Measurements from ENCODE around the gene VPS13D. TPM values are rescaled to one million over a fixed set of nuclear protein-coding genes. Genes with fewer than 3 reads are reported as not detected.
A peak's percentile ranks its signal among the peaks of the same experiment; 100 is the strongest.
"Not testable (repeated sequence)": the region's sequence is repeated elsewhere in the genome, so short reads cannot be mapped to it uniquely, and the experiment has no call there.

The VPS13D gene
- total RNA-seq, 2 experiments from 2014 or later: 32.5 to 39.9 TPM

GRCh38 chr1:12527564-12527963 is 297.7 kb downstream of the VPS13D start:
- ATAC-seq (no peak), DNase-seq (no peak)
- POLR2A ChIA-PET: interaction anchor here (1.6 kb wide), 1 partner anchor 17 kb away, joined by 4 read pairs; no protein-coding TSS in a partner anchor
- peaks cover 7% of the 10 kb centered on the region for H3K36me3 Mint-ChIP-seq (ENCODE audit: low read depth)
- peaks cover 4% of the 10 kb centered on the region for H3K9me3 Mint-ChIP-seq (ENCODE audit: insufficient read depth)
- no peak overlapping the region for H3K27ac Mint-ChIP-seq
- H3K4me1 Mint-ChIP-seq (ENCODE audit: low read depth): peaks cover 21% of the 10 kb centered on the region
- no peak overlapping the region for H3K4me3 Mint-ChIP-seq
- CTCF ChIA-PET: no interaction called here
- no peaks in the 10 kb centered on the region for H3K27me3 Mint-ChIP-seq (ENCODE audit: low read depth)

GRCh38 chr1:12528021-12528852 is 298.4 kb downstream of the VPS13D start:
- H3K27ac Mint-ChIP-seq: no peak overlapping the region
- ChIA-PET CTCF (no interaction called here), POLR2A (interaction anchor here (1.6 kb wide), 1 partner anchor 17 kb away, joined by 4 read pairs; no protein-coding TSS in a partner anchor)
- peaks cover 21% of the 10 kb centered on the region for H3K4me1 Mint-ChIP-seq (ENCODE audit: low read depth)
- H3K9me3 Mint-ChIP-seq (ENCODE audit: insufficient read depth): peaks cover 4% of the 10 kb centered on the region
- no peak for DNase-seq
- H3K36me3 Mint-ChIP-seq (ENCODE audit: low read depth): peaks cover 7% of the 10 kb centered on the region
- no peak for ATAC-seq
- H3K27me3 Mint-ChIP-seq (ENCODE audit: low read depth): no peaks in the 10 kb centered on the region
- H3K4me3 Mint-ChIP-seq: no peak overlapping the region

GRCh38 chr1:12529640-12530174 is 299.9 kb downstream of the VPS13D start:
- Mint-ChIP-seq H3K27me3 (ENCODE audit: low read depth) (no peaks in the 10 kb centered on the region), H3K9me3 (ENCODE audit: insufficient read depth) (no peaks in the 10 kb centered on the region), H3K4me1 (ENCODE audit: low read depth) (peaks cover 21% of the 10 kb centered on the region), H3K27ac (no peak overlapping the region), H3K4me3 (no peak overlapping the region), H3K36me3 (ENCODE audit: low read depth) (peaks cover 2% of the 10 kb centered on the region)
- no peak for DNase-seq
- ChIA-PET CTCF (no interaction called here), POLR2A (no interaction called here)
- no peak for ATAC-seq

GRCh38 chr1:12530462-12531178 is 300.8 kb downstream of the VPS13D start:
- CTCF ChIA-PET: no interaction called here
- peaks cover 9% of the 10 kb centered on the region for H3K36me3 Mint-ChIP-seq (ENCODE audit: low read depth)
- H3K4me3 Mint-ChIP-seq: no peak overlapping the region

GRCh38 chr1:12531179-12531499 is 301.3 kb downstream of the VPS13D start:
- peaks cover 13% of the 10 kb centered on the region for H3K36me3 Mint-ChIP-seq (ENCODE audit: low read depth)
- ChIA-PET POLR2A (no interaction called here), CTCF (no interaction called here)
- DNase-seq: no peak
- no peak for ATAC-seq
- H3K27ac Mint-ChIP-seq: no peak overlapping the region
- peaks cover 7% of the 10 kb centered on the region for H3K9me3 Mint-ChIP-seq (ENCODE audit: insufficient read depth)
- H3K27me3 Mint-ChIP-seq (ENCODE audit: low read depth): no peaks in the 10 kb centered on the region
- H3K4me3 Mint-ChIP-seq: no peak overlapping the region
- H3K4me1 Mint-ChIP-seq (ENCODE audit: low read depth): peaks cover 15% of the 10 kb centered on the region

More at GRCh38 chr1:12530462-12531178, 300.8 kb downstream of the VPS13D start:
- ATAC-seq (no peak), DNase-seq (no peak)
- Mint-ChIP-seq H3K4me1 (ENCODE audit: low read depth) (peaks cover 17% of the 10 kb centered on the region), H3K27me3 (ENCODE audit: low read depth) (no peaks in the 10 kb centered on the region), H3K9me3 (ENCODE audit: insufficient read depth) (peaks cover 6% of the 10 kb centered on the region), H3K27ac (no peak overlapping the region)
- POLR2A ChIA-PET: no interaction called here

- Mint-ChIP-seq H3K9me3 (ENCODE audit: insufficient read depth) (peaks cover 19% of the 10 kb centered on the region), H3K4me3 (no peak overlapping the region), H3K36me3 (ENCODE audit: low read depth) (peaks cover 25% of the 10 kb centered on the region), H3K27ac (no peak overlapping the region), H3K27me3 (ENCODE audit: low read depth) (no peaks in the 10 kb centered on the region), H3K4me1 (ENCODE audit: low read depth) (peaks cover 27% of the 10 kb centered on the region)
- no peak for DNase-seq
- ChIA-PET POLR2A (no interaction called here), CTCF (no interaction called here)
- no peak for ATAC-seq
Measured at GRCh38 chr1:12532405-12533315, 302.8 kb downstream of the VPS13D start.

- DNase-seq (no peak), ATAC-seq (no peak)
- H3K27me3 Mint-ChIP-seq (ENCODE audit: low read depth): no peaks in the 10 kb centered on the region
- H3K36me3 Mint-ChIP-seq (ENCODE audit: low read depth): peaks cover 26% of the 10 kb centered on the region
- CTCF ChIA-PET: no interaction called here
- peaks cover 20% of the 10 kb centered on the region for H3K4me1 Mint-ChIP-seq (ENCODE audit: low read depth)
- peaks cover 21% of the 10 kb centered on the region for H3K9me3 Mint-ChIP-seq (ENCODE audit: insufficient read depth)
- POLR2A ChIA-PET: interaction anchor here (0.9 kb wide), 1 partner anchor 97 kb away, joined by 3 read pairs; no protein-coding TSS in a partner anchor
- no peak overlapping the region for H3K4me3 Mint-ChIP-seq
- peak overlapping the region; percentile 39 for H3K27ac Mint-ChIP-seq
Measured at GRCh38 chr1:12536023-12536639, 306.3 kb downstream of the VPS13D start.

- peaks cover 26% of the 10 kb centered on the region for H3K36me3 Mint-ChIP-seq (ENCODE audit: low read depth)
- H3K4me1 Mint-ChIP-seq (ENCODE audit: low read depth): peaks cover 20% of the 10 kb centered on the region
- DNase-seq (no peak), ATAC-seq (no peak)
- CTCF ChIA-PET: interaction anchor here (0.9 kb wide), 1 partner anchor 104 kb away, joined by 3 read pairs; no protein-coding TSS in a partner anchor
- no peaks in the 10 kb centered on the region for H3K27me3 Mint-ChIP-seq (ENCODE audit: low read depth)
- POLR2A ChIA-PET: no interaction called here
- H3K27ac Mint-ChIP-seq: no peak overlapping the region
- H3K9me3 Mint-ChIP-seq (ENCODE audit: insufficient read depth): peaks cover 21% of the 10 kb centered on the region
- H3K4me3 Mint-ChIP-seq: no peak overlapping the region
Measured at GRCh38 chr1:12537294-12537693, 307.5 kb downstream of the VPS13D start.

GRCh38 chr1:12537906-12538461 is 308.2 kb downstream of the VPS13D start:
- POLR2A ChIA-PET: interaction anchor here (0.6 kb wide), 1 partner anchor 63 kb away, joined by 3 read pairs; no protein-coding TSS in a partner anchor
- ATAC-seq (no peak), DNase-seq (no peak)
- Mint-ChIP-seq H3K4me3 (no peak overlapping the region), H3K9me3 (ENCODE audit: insufficient read depth) (peaks cover 21% of the 10 kb centered on the region), H3K4me1 (ENCODE audit: low read depth) (peaks cover 20% of the 10 kb centered on the region), H3K27me3 (ENCODE audit: low read depth) (no peaks in the 10 kb centered on the region), H3K27ac (no peak overlapping the region), H3K36me3 (ENCODE audit: low read depth) (peaks cover 26% of the 10 kb centered on the region)
- CTCF ChIA-PET: interaction anchor here (0.7 to 0.9 kb wide), 2 partner anchors 9 to 104 kb away, joined by 3 read pairs; no protein-coding TSS in a partner anchor

GRCh38 chr1:12538536-12538935 is 308.7 kb downstream of the VPS13D start:
- Mint-ChIP-seq H3K9me3 (ENCODE audit: insufficient read depth) (peaks cover 21% of the 10 kb centered on the region), H3K36me3 (ENCODE audit: low read depth) (peaks cover 24% of the 10 kb centered on the region), H3K4me1 (ENCODE audit: low read depth) (peaks cover 20% of the 10 kb centered on the region)
- CTCF ChIA-PET: interaction anchor here (0.7 kb wide), 1 partner anchor 9 kb away, joined by 3 read pairs; no protein-coding TSS in a partner anchor
- H3K27me3 Mint-ChIP-seq (ENCODE audit: low read depth); H3K27ac Mint-ChIP-seq; DNase-seq; POLR2A ChIA-PET; ATAC-seq; H3K4me3 Mint-ChIP-seq: not testable (repeated sequence)

- Mint-ChIP-seq H3K27ac (no peak overlapping the region), H3K4me1 (ENCODE audit: low read depth) (peaks cover 20% of the 10 kb centered on the region), H3K27me3 (ENCODE audit: low read depth) (peaks cover under 1% of the 10 kb centered on the region), H3K4me3 (no peak overlapping the region), H3K9me3 (ENCODE audit: insufficient read depth) (peaks cover 21% of the 10 kb centered on the region), H3K36me3 (ENCODE audit: low read depth) (peaks cover 24% of the 10 kb centered on the region)
- ChIA-PET CTCF (no interaction called here), POLR2A (no interaction called here)
- DNase-seq (no peak), ATAC-seq (no peak)
Measured at GRCh38 chr1:12539320-12539704, 309.5 kb downstream of the VPS13D start.
